Caco-2 (cell line): ENCODE measurements around the gene GAGE13. TPM values are rescaled to one million over a fixed set of nuclear protein-coding genes. Genes with fewer than 3 reads are reported as not detected.
"Not testable (repeated sequence)": the region's sequence is repeated elsewhere in the genome, so short reads cannot be mapped to it uniquely, and the experiment has no call there.

Experiments
- BruUV-seq: library from RNA; stranded (reverse); fragments of 400-500 nt; replicated peaks from 2 replicates; lab custom pipeline; 2021; lab: Mats Ljungman, UMichigan
- CTCF ChIA-PET: fragments of 300-600 bp; sonication (Branson Sonifier 250); formaldehyde crosslinking; loops from one replicate; lab custom pipeline; 2022; ENCODE audit warnings: antibody characterized with exemption; lab: Charles Lee
- POLR2A ChIA-PET: fragments of 300-600 bp; sonication (Branson Sonifier 250); formaldehyde crosslinking; loops from one replicate; lab custom pipeline; 2022; ENCODE audit warnings: antibody characterized with exemption; lab: Charles Lee
- DNase-seq, 2 experiments: peaks; one replicate each; pipeline versions ENCODE4 v3.0.0 to v3.0.0-alpha.2; 2020 to 2022
- H3K27me3 ChIP-seq: replicated peaks from 2 replicates; pipeline ENCODE4 v1.6.0; 2011; ENCODE audit warnings: low read length; ENCODE audit not compliant: control insufficient read depth, insufficient read depth
- H3K36me3 ChIP-seq: 2 replicates; pipeline ENCODE4 v1.5.1; 2011; ENCODE audit warnings: low read length; ENCODE audit not compliant: control insufficient read depth, insufficient read depth
- H3K4me1 ChIP-seq: fragments of 250-450 bp; sonication (Bioruptor Pico); 2 replicates; pipeline ENCODE4 v1.5.1; 2020; ENCODE audit warnings: mild to moderate bottlenecking
- H3K4me3 ChIP-seq: 2 replicates; pipeline ENCODE4 v1.5.1; 2011; ENCODE audit warnings: low read depth, mild to moderate bottlenecking, control low read depth, low read length
- H3K9me3 ChIP-seq: fragments of 250-450 bp; sonication (Bioruptor Pico); 2 replicates; pipeline ENCODE4 v1.5.1; 2020; ENCODE audit warnings: mild to moderate bottlenecking, moderate library complexity
- H3K27ac Mint-ChIP-seq: one replicate; pipeline ENCODE4 v1.8.0; 2022; ENCODE audit warnings: mixed read lengths; ENCODE audit not compliant: unreplicated experiment
- H3K27me3 Mint-ChIP-seq: one replicate; pipeline ENCODE4 v1.8.0; 2022; ENCODE audit warnings: mixed read lengths; ENCODE audit not compliant: insufficient read depth, unreplicated experiment
- H3K36me3 Mint-ChIP-seq: one replicate; pipeline ENCODE4 v1.8.0; 2022; ENCODE audit warnings: mild to moderate bottlenecking, mixed read lengths; ENCODE audit not compliant: insufficient read depth, unreplicated experiment
- H3K4me1 Mint-ChIP-seq: one replicate; pipeline ENCODE4 v1.8.0; 2022; ENCODE audit warnings: low read depth, mixed read lengths; ENCODE audit not compliant: unreplicated experiment
- H3K4me3 Mint-ChIP-seq: one replicate; pipeline ENCODE4 v1.8.0; 2022; ENCODE audit warnings: mild to moderate bottlenecking, moderate library complexity, mixed read lengths; ENCODE audit not compliant: unreplicated experiment
- H3K9me3 Mint-ChIP-seq: one replicate; pipeline ENCODE4 v1.8.0; 2022; ENCODE audit warnings: mixed read lengths; ENCODE audit not compliant: unreplicated experiment
- intact Hi-C: fragments of 100-400 bp; cut with micrococcal nuclease; formaldehyde crosslinking; loops from one replicate; pipeline ENCODE4 v1.10.0; 2022; ENCODE audit not compliant: unreplicated experiment
- total RNA-seq: library from RNA; stranded (reverse); gene quantifications from 2 replicates; pipeline ENCODE4 v1.2.3, GENCODE V29; 2022

GAGE13 gene
- total RNA-seq, 1 experiment from 2014 or later, result not detected

GRCh38 chrX:49331841-49332240 is 459 bp downstream of the GAGE13 start:
- H3K4me3 ChIP-seq, H3K9me3 ChIP-seq, H3K36me3 ChIP-seq, H3K4me1 Mint-ChIP-seq, DNase-seq, intact Hi-C loops, H3K36me3 Mint-ChIP-seq, H3K9me3 Mint-ChIP-seq, H3K4me3 Mint-ChIP-seq, POLR2A ChIA-PET, H3K27ac Mint-ChIP-seq, CTCF ChIA-PET, H3K27me3 ChIP-seq, BruUV-seq, H3K27me3 Mint-ChIP-seq, H3K4me1 ChIP-seq: not testable (repeated sequence)

GRCh38 chrX:49341449-49341848 is 10.1 kb downstream of the GAGE13 start:
- H3K4me3 Mint-ChIP-seq, H3K27me3 ChIP-seq, DNase-seq, H3K9me3 Mint-ChIP-seq, POLR2A ChIA-PET, CTCF ChIA-PET, H3K27me3 Mint-ChIP-seq, intact Hi-C loops, H3K36me3 Mint-ChIP-seq, BruUV-seq, H3K4me3 ChIP-seq, H3K9me3 ChIP-seq, H3K4me1 ChIP-seq, H3K36me3 ChIP-seq, H3K27ac Mint-ChIP-seq, H3K4me1 Mint-ChIP-seq: not testable (repeated sequence)

- POLR2A ChIA-PET, result not testable (repeated sequence)
Observed at GRCh38 chrX:49344496-49345175, 13.3 kb downstream of the GAGE13 start.

DNA sequence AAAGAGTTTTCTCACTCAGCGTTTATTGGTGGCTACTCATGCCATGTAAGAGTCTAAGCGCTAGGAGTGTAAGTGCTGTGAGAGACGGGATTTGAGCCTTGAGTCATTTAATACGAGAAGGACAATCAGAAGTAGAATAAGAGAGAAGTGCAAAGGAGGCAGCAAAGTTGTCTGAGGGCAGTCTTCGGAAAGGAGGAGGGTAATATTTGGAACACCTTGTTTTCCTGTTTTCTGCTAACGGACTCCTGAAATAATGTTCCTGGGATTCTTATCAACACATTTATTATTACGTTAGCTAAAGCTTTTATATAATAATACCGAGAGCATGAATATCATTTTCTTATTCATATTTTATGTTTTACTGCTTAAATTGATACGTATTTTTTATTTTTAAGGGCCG is 14.0 kb downstream of the GAGE13 start:
- POLR2A ChIA-PET, BruUV-seq, H3K9me3 Mint-ChIP-seq: not testable (repeated sequence)

More at GRCh38 chrX:49344496-49345175, 13.3 kb downstream of the GAGE13 start:
- H3K4me3 Mint-ChIP-seq, H3K9me3 Mint-ChIP-seq, H3K9me3 ChIP-seq, H3K27me3 ChIP-seq, H3K36me3 Mint-ChIP-seq, BruUV-seq, H3K4me1 ChIP-seq, H3K27me3 Mint-ChIP-seq, H3K36me3 ChIP-seq, H3K27ac Mint-ChIP-seq, H3K4me3 ChIP-seq, intact Hi-C loops, H3K4me1 Mint-ChIP-seq, CTCF ChIA-PET: not testable (repeated sequence)
- peak in 1 of 2 experiments; percentile 2 for DNase-seq

DNA sequence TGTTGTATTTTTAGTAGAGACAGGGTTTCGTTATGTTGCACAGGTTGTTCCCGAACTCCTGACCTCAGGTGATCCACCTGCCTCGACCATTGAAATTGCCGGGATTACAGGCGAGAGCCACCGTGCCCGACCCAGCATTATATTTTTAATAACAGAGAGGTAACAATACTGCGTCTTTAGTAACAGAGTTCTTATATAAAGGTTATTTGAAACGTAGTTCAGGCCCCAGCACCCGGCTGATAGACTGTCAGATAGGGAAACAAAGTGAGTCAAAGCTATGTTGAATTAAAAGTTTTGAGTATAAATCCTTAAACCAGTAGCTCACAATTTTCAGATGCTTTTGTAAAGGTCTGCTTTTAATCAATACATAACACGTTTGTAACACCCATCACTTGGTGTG is 14.8 kb downstream of the GAGE13 start:
- DNase-seq, result peak in 1 of 2 experiments; percentile 14
- CTCF ChIA-PET, BruUV-seq: not testable (repeated sequence)

More for the DNA sequence above, 14.0 kb downstream of the GAGE13 start:
- H3K36me3 Mint-ChIP-seq, H3K4me1 Mint-ChIP-seq, H3K27me3 Mint-ChIP-seq, CTCF ChIA-PET, H3K4me3 ChIP-seq, H3K4me3 Mint-ChIP-seq, H3K27me3 ChIP-seq, H3K9me3 ChIP-seq, H3K4me1 ChIP-seq, intact Hi-C loops, H3K27ac Mint-ChIP-seq, H3K36me3 ChIP-seq: not testable (repeated sequence)
- DNase-seq, result peak in 1 of 2 experiments; percentile 3

More for the DNA sequence above, 14.8 kb downstream of the GAGE13 start:
- intact Hi-C loops, H3K4me1 Mint-ChIP-seq, H3K36me3 ChIP-seq, H3K9me3 Mint-ChIP-seq, H3K36me3 Mint-ChIP-seq, H3K27me3 ChIP-seq, H3K4me3 Mint-ChIP-seq, H3K27ac Mint-ChIP-seq, H3K4me3 ChIP-seq, H3K4me1 ChIP-seq, H3K27me3 Mint-ChIP-seq, POLR2A ChIA-PET, H3K9me3 ChIP-seq: not testable (repeated sequence)

Other genes starting within 250 kb of the GAGE13 start
- 25.4 and 25.6 TPM in 2 replicates for gene GPKOW, start 207.8 kb upstream of the GAGE13 start, total RNA-seq
- gene MAGIX, start 168.8 kb upstream of the GAGE13 start, total RNA-seq, result 1.5 and 2.1 TPM in 2 replicates
- gene PLP2, start 159.7 kb upstream of the GAGE13 start, total RNA-seq, result 54.2 and 73.9 TPM in 2 replicates
- 8.4 and 10.9 TPM in 2 replicates for gene PRICKLE3, start 145.2 kb upstream of the GAGE13 start, total RNA-seq
- gene SYP, start 131.4 kb upstream of the GAGE13 start, total RNA-seq, result 18.3 and 23.3 TPM in 2 replicates
- gene CACNA1F, start 98.2 kb upstream of the GAGE13 start, total RNA-seq, result 0.05 and 0.09 TPM in 2 replicates
- 16.7 and 17.4 TPM in 2 replicates for gene CCDC22, start 96.1 kb upstream of the GAGE13 start, total RNA-seq
- 0.84 and 0.88 TPM in 2 replicates for gene FOXP3, start 66.9 kb upstream of the GAGE13 start, total RNA-seq
- gene PPP1R3F, start 61.8 kb upstream of the GAGE13 start, total RNA-seq, result 3.9 and 4.3 TPM in 2 replicates
- not detected in 2 replicates for gene GAGE10, start 27.9 kb upstream of the GAGE13 start, total RNA-seq
- not detected in 2 replicates for gene GAGE12J, start 9.5 kb upstream of the GAGE13 start, total RNA-seq
- not detected in 2 replicates for gene GAGE12C, start 200.6 kb downstream of the GAGE13 start, total RNA-seq
- not detected in 2 replicates for gene GAGE12D, start 210.2 kb downstream of the GAGE13 start, total RNA-seq
- gene GAGE12E, start 219.7 kb downstream of the GAGE13 start, total RNA-seq, result not detected in 2 replicates
- not detected in 2 replicates for gene GAGE12F, start 229.3 kb downstream of the GAGE13 start, total RNA-seq
- gene GAGE12G, start 238.8 kb downstream of the GAGE13 start, total RNA-seq, result not detected in 2 replicates
- gene GAGE12H, start 248.4 kb downstream of the GAGE13 start, total RNA-seq, result not detected in 2 replicates